Measurements from ENCODE around the gene FKBP10.

DNA sequence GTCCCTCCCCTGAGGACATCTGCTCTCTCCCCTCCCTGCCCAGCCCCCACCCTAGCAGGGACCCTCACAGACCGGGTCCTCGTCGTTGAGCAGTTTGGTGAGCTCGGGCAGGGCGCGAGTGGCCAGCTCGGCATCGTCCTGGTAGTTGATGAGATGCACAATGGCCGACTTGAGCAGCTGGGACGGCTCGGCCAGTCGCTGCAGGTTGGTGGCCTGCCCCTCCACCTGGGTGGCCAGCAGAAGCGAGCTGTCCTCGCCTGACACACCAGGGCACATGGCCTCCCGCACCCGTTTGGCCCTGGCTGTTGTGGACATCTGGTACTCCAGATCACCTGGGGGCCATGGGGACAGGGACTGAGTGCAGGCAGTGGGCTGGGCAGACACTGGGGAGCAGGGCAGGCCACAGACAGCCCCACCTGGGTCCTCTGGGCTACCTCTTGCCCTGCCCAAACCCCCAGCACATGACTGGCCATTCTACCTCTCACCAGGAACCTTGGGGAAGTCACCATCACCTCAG is 43.4 kb upstream of the FKBP10 start:
- TF ChIP-seq, protein P1, sequence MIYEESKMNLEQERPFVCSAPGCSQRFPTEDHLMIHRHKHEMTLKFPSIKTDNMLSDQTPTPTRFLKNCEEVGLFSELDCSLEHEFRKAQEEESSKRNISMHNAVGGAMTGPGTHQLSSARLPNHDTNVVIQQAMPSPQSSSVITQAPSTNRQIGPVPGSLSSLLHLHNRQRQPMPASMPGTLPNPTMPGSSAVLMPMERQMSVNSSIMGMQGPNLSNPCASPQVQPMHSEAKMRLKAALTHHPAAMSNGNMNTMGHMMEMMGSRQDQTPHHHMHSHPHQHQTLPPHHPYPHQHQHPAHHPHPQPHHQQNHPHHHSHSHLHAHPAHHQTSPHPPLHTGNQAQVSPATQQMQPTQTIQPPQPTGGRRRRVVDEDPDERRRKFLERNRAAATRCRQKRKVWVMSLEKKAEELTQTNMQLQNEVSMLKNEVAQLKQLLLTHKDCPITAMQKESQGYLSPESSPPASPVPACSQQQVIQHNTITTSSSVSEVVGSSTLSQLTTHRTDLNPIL (CRISPR knock-in tag; IDR thresholded peaks at IDR 0.05; ENCODE audit: low read depth), result no peak
- TF ChIP-seq CSDC2 (CRISPR knock-in tag; IDR thresholded peaks at IDR 0.05), result no peak
- TF ChIP-seq, protein P2, sequence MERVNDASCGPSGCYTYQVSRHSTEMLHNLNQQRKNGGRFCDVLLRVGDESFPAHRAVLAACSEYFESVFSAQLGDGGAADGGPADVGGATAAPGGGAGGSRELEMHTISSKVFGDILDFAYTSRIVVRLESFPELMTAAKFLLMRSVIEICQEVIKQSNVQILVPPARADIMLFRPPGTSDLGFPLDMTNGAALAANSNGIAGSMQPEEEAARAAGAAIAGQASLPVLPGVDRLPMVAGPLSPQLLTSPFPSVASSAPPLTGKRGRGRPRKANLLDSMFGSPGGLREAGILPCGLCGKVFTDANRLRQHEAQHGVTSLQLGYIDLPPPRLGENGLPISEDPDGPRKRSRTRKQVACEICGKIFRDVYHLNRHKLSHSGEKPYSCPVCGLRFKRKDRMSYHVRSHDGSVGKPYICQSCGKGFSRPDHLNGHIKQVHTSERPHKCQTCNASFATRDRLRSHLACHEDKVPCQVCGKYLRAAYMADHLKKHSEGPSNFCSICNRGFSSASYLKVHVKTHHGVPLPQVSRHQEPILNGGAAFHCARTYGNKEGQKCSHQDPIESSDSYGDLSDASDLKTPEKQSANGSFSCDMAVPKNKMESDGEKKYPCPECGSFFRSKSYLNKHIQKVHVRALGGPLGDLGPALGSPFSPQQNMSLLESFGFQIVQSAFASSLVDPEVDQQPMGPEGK (CRISPR knock-in tag; IDR thresholded peaks at IDR 0.05; ENCODE audit: borderline replicate concordance), result no peak
- no peak for TF ChIP-seq OSR1 (CRISPR knock-in tag; IDR thresholded peaks at IDR 0.05)
- TF ChIP-seq ZNF565 (CRISPR knock-in tag; conservative IDR thresholded peaks at IDR 0.05; ENCODE audit: low read depth), result no peak
- TF ChIP-seq, protein P3, sequence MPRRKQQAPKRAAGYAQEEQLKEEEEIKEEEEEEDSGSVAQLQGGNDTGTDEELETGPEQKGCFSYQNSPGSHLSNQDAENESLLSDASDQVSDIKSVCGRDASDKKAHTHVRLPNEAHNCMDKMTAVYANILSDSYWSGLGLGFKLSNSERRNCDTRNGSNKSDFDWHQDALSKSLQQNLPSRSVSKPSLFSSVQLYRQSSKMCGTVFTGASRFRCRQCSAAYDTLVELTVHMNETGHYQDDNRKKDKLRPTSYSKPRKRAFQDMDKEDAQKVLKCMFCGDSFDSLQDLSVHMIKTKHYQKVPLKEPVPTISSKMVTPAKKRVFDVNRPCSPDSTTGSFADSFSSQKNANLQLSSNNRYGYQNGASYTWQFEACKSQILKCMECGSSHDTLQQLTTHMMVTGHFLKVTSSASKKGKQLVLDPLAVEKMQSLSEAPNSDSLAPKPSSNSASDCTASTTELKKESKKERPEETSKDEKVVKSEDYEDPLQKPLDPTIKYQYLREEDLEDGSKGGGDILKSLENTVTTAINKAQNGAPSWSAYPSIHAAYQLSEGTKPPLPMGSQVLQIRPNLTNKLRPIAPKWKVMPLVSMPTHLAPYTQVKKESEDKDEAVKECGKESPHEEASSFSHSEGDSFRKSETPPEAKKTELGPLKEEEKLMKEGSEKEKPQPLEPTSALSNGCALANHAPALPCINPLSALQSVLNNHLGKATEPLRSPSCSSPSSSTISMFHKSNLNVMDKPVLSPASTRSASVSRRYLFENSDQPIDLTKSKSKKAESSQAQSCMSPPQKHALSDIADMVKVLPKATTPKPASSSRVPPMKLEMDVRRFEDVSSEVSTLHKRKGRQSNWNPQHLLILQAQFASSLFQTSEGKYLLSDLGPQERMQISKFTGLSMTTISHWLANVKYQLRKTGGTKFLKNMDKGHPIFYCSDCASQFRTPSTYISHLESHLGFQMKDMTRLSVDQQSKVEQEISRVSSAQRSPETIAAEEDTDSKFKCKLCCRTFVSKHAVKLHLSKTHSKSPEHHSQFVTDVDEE (CRISPR knock-in tag; IDR thresholded peaks at IDR 0.05), result no peak
- TF ChIP-seq ZFP30 (CRISPR knock-in tag; IDR thresholded peaks at IDR 0.05), result no peak
